ENCODE results near the gene TMTC2.

Gene TMTC2

GRCh38 chr12:82883394-82884355, 197.0 kb downstream of the TMTC2 start:
- no peak for DNase-seq (ENCODE audit: low read depth)

- DNase-seq (ENCODE audit: low read depth), result no peak
These were observed 200.1 kb downstream of the TMTC2 start for GRCh38 chr12:82886671-82887340.

- no peak for DNase-seq (ENCODE audit: low read depth)
These were observed 207.2 kb downstream of the TMTC2 start for GRCh38 chr12:82893896-82894295.

DNA sequence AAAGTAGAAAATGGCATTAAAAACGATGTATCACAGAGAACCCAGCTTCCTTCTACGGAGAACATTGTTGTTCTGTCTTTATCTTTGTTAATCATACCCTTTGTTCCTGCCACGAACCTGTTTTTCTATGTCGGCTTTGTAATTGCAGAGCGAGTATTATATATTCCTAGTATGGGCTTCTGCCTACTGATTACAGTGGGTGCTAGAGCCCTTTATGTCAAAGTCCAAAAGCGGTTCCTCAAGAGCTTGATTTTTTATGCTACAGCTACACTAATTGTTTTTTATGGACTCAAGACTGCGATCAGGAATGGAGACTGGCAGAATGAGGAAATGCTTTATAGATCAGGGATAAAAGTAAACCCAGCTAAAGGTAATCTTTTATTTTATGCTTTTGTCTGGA, 209.6 kb downstream of the TMTC2 start:
- DNase-seq (ENCODE audit: low read depth), result no peak

- DNase-seq (ENCODE audit: low read depth), result no peak
These were observed 210.3 kb downstream of the TMTC2 start for GRCh38 chr12:82896979-82897378.

- no peak for DNase-seq (ENCODE audit: low read depth)
These were observed 211.7 kb downstream of the TMTC2 start for GRCh38 chr12:82898441-82898840.

DNA sequence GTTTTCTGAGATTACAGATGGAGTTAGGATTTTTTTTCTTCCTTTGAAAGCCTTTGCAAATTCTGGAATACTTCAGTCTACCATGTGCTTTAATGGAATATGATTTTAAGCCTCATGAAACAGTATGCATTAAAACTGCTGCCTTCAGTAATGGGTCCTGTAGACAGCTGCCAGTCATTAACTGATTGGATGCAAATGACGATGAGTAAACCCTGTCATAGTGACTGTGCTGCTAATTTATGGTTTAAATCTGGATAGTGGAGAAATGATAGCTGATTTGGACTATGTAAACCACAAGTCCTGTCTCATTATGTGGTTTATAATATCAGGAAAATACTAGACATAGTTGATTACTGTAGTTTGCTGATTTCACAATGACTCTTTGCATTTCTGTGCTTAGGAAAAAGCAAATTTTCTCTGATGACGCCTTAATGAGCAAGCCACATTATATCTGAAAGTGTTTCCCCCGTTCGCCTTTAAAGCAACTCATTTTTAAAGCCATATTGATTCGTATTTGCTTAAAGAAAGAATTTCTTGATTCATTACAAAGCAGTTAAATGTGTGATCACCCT, 217.6 kb downstream of the TMTC2 start:
- DNase-seq (ENCODE audit: low read depth), result no peak

GRCh38 chr12:82910246-82910893, 223.7 kb downstream of the TMTC2 start:
- no peak for DNase-seq (ENCODE audit: low read depth)

DNA sequence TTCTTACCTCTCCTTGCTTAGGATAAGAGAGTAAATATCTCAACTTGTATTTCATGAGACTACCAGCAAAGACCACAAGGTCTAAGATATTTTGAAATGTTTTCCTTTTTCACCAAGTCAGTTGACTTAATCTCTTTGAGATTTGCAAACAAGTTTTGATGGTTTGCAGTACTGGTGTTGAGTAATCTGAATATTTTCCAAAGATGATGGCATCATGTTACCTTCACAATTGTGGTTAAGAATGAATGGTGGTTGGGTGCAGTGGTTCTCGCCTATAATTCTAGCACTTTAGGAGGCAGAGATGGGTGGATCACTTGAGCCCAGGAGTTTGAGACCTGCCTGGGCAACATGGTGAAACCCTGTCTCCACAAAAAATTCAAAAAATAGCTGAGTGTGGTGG, 225.7 kb downstream of the TMTC2 start:
- no peak for DNase-seq (ENCODE audit: low read depth)

DNA sequence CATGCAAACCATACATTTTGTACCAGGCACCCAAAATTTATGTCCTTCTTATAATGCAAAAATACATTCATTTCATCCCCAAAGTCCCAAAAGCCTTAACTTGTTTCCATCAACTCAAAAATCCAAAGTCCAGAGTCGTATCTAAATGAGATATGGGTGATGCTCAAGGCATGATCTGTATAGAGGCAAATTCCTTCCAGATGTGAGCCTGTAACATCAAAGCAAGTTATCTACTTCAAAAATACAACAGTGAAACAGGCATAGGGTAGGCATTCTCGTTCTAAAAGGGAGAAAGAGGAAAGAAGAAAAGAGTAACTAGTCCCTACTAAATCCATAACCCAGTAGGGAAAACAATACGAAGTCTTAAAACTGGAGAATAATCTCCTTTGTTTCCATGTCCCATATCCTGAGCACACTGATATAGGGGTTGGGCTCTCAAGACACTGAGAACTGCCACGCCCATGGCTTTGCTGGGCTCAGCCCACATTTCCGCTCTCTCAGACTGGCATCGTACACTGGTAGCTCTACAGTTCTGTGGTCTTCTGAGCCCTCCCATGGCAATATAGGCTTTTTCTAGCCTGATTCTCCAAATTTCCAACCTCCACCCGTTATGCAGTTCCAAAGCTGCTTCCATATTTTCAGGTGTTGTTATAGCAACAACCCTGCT, 232.8 kb downstream of the TMTC2 start:
- DNase-seq (ENCODE audit: low read depth), result no peak

DNA sequence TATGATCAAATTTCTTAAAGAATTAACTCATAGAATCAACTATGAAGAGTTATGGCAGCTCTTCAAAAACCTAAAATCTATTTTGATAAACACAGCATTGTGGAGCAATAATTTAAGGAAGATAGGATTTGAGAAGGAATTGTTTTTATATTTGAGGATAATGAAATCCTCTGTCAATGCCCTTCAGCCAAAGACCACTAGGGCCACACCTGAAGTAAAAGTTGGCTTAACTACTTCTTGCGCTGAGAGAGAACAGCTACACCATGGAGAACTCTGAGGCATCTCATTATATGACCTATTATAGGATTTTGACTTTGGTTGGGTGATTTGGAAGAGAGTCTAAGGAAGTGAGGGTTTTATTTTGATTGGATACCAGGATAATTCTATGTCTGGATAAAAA, 237.2 kb downstream of the TMTC2 start:
- no peak for DNase-seq (ENCODE audit: low read depth)

DNA sequence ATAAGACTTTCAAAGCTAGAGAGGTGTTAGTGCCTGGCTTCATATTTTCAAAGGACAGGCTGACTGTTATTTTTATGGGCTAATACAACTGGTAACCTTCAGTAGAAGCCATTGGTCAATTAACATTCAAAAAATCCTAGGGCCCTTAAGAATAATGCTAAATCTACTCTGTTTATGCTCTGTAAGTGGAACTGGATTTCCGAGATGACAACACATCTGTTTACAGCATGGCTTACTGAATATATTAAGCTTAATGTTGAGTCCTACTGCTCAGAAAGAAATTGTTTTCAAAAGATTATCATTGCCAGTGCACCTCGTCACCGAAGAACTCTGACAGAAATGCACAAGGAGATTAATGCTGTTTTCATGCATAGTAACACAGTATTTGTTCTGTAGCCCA, 239.9 kb downstream of the TMTC2 start:
- no peak for DNase-seq (ENCODE audit: low read depth)

- DNase-seq (ENCODE audit: low read depth), result no peak
These were observed 243.6 kb downstream of the TMTC2 start for GRCh38 chr12:82930301-82930700.

GRCh38 chr12:82931349-82932116, 244.8 kb downstream of the TMTC2 start:
- DNase-seq (ENCODE audit: low read depth), result no peak

GRCh38 chr12:82937151-82937550, 250.4 kb downstream of the TMTC2 start:
- DNase-seq (ENCODE audit: low read depth), result no peak

DNA sequence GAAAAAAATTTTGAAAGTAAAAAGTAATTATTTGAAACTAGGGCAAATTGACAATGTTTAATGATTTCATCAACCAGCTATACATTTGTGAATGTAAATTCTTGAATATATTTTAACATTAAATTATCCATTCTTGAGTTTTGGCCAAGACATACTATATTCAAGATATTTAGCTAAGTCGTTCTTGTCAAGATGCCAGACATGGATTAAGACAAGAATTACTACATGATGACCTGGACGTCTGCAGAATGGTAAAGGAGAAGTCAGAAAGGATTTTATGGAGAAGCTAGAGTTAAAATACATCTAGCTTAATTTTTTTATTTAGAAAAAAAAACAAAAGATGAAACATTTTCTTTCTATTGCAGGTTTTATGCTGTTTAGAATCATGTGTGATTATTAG, 255.8 kb downstream of the TMTC2 start:
- DNase-seq (ENCODE audit: low read depth), result no peak

GRCh38 chr12:82942991-82943401, 256.3 kb downstream of the TMTC2 start:
- no peak for DNase-seq (ENCODE audit: low read depth)

DNA sequence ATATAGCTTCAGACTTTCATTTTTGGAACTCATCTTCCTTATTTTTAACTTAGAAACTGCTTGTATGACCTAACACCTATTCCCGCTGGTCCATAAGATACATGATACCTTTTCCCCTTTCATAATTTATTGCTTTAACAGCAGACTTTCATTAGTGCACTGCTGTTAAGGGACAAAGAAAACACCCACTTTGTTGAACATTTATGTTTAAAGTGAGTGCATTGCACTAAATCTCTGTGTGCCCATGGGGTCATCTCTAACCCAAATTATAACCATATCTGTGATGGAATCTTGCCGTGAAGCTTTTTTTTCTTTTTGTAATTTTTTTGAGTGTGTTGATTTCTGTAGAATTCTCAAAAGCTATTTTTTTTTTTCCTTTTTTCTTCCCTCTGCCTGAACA, 261.8 kb downstream of the TMTC2 start:
- DNase-seq (ENCODE audit: low read depth), result no peak

DNA sequence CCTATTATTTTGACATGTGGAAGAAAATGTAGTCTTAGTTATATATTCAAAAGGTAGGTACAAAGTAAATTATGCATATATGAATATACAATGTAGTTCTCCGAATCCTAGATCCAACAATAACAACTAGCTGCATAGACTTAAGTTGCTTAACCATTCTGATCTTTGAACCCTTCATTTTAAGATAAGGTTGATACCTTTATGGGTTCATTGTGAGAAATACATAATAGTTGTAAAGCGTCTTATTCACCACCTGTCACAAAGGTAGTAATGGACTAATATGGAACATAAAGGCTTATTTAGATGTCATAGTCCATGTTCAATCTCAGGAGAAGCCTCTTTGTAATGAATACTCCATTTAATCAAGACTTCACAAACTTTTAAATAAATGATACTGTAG, 263.6 kb downstream of the TMTC2 start:
- no peak for DNase-seq (ENCODE audit: low read depth)

GRCh38 chr12:82952946-82953345, 266.2 kb downstream of the TMTC2 start:
- DNase-seq (ENCODE audit: low read depth), result no peak

DNA sequence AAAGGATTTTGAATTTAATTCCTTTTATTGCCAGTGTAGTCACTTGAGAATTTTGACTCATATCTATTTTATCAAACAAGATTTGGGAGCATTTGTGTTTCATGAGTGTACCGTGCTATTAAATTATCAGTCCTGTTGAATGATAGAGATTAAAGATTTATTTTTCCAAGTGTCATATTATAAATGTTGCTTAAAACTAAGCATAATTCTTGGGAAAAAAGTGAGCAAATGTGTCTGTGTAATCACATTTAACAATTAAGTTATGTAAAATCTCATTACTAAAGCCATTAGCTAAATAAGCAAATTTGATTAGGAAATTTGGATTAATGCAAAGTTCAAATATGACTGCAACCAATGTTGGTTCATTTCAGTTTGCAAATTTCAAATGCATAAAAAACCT, 266.7 kb downstream of the TMTC2 start:
- DNase-seq (ENCODE audit: low read depth), result no peak
